Uterus (tissue), 2 donors: ENCODE results near the gene ARRB2.

ENCODE experiments used
- POLR2A ChIP-seq, 2 donors: fragments of 450-650 bp; IDR thresholded peaks; one replicate each; pipeline ENCODE4 v1.6.1; 2016; ENCODE audit warnings: antibody characterized with exemption in 2 of 2, mild to moderate bottlenecking in 1 of 2, moderate library complexity in 1 of 2
- TF ChIP-seq, protein P1 (sequence below), 4 experiments: fragments of 200-600 bp in 2 of 4; fragments of 450-650 bp in 2 of 4; sonication (generic) in 2 of 4; IDR thresholded peaks; one replicate each; pipeline ENCODE4 v1.5.1; 2016 to 2019; ENCODE audit warnings: antibody characterized with exemption in 4 of 4, mild to moderate bottlenecking in 2 of 4, moderate library complexity in 1 of 4

DNA sequence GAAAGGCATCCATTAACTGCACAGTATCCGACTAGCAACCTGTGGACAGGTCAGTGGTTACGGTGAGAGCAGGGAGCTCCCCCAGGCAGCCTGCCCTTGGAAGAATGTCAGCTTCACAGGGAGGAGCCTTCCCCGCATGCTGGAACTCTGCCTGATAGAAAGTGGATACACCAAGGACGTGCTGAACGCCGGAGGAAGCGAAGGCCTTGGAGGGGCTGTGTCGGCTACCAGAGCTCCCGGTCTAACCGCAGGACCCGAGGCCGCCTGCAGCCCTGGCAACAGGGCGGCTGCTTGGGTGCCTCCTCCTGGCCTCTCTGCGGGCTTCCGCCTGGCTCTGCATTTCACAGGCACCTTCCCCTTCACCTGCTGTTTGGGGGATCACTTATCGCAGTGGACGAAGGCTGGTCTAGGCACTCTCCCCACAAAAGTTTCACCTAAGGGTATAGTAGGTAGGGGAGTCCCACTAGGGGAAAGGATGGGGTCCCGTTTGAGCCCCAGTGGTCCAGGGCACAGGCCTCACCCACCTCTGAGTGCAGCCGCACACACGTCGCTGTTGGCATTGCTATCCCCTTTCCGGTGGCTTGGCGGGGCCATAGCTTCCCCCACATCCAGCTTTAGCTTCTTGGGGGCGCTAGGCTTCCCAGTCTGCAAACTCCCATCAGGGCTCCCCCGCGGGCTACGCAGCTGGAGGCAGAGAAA is 36.3 kb upstream of the ARRB2 start:
- TF ChIP-seq POLR2A (IDR thresholded peaks at IDR 0.05): no peak
- TF ChIP-seq, protein P1, sequence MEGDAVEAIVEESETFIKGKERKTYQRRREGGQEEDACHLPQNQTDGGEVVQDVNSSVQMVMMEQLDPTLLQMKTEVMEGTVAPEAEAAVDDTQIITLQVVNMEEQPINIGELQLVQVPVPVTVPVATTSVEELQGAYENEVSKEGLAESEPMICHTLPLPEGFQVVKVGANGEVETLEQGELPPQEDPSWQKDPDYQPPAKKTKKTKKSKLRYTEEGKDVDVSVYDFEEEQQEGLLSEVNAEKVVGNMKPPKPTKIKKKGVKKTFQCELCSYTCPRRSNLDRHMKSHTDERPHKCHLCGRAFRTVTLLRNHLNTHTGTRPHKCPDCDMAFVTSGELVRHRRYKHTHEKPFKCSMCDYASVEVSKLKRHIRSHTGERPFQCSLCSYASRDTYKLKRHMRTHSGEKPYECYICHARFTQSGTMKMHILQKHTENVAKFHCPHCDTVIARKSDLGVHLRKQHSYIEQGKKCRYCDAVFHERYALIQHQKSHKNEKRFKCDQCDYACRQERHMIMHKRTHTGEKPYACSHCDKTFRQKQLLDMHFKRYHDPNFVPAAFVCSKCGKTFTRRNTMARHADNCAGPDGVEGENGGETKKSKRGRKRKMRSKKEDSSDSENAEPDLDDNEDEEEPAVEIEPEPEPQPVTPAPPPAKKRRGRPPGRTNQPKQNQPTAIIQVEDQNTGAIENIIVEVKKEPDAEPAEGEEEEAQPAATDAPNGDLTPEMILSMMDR (IDR thresholded peaks at IDR 0.05): no peak
